Caco-2 (cell line): ENCODE results near the gene TBC1D8. TPM values are rescaled to one million over a fixed set of nuclear protein-coding genes. Genes with fewer than 3 reads are reported as not detected.

Experiments
- BruUV-seq: library from RNA; stranded (reverse); fragments of 400-500 nt; replicated peaks from 2 replicates; lab custom pipeline; 2021; lab: Mats Ljungman, UMichigan
- CTCF ChIA-PET: fragments of 300-600 bp; sonication (Branson Sonifier 250); formaldehyde crosslinking; loops from one replicate; lab custom pipeline; 2022; ENCODE audit warnings: antibody characterized with exemption; lab: Charles Lee
- POLR2A ChIA-PET: fragments of 300-600 bp; sonication (Branson Sonifier 250); formaldehyde crosslinking; loops from one replicate; lab custom pipeline; 2022; ENCODE audit warnings: antibody characterized with exemption; lab: Charles Lee
- DNase-seq, 2 experiments: peaks; one replicate each; pipeline versions ENCODE4 v3.0.0 to v3.0.0-alpha.2; 2020 to 2022
- H3K27me3 ChIP-seq: replicated peaks from 2 replicates; pipeline ENCODE4 v1.6.0; 2011; ENCODE audit warnings: low read length; ENCODE audit not compliant: control insufficient read depth, insufficient read depth
- H3K36me3 ChIP-seq: 2 replicates; pipeline ENCODE4 v1.5.1; 2011; ENCODE audit warnings: low read length; ENCODE audit not compliant: control insufficient read depth, insufficient read depth
- H3K4me1 ChIP-seq: fragments of 250-450 bp; sonication (Bioruptor Pico); 2 replicates; pipeline ENCODE4 v1.5.1; 2020; ENCODE audit warnings: mild to moderate bottlenecking
- H3K4me3 ChIP-seq: 2 replicates; pipeline ENCODE4 v1.5.1; 2011; ENCODE audit warnings: low read depth, mild to moderate bottlenecking, control low read depth, low read length
- H3K9me3 ChIP-seq: fragments of 250-450 bp; sonication (Bioruptor Pico); 2 replicates; pipeline ENCODE4 v1.5.1; 2020; ENCODE audit warnings: mild to moderate bottlenecking, moderate library complexity
- H3K27ac Mint-ChIP-seq: one replicate; pipeline ENCODE4 v1.8.0; 2022; ENCODE audit warnings: mixed read lengths; ENCODE audit not compliant: unreplicated experiment
- H3K27me3 Mint-ChIP-seq: one replicate; pipeline ENCODE4 v1.8.0; 2022; ENCODE audit warnings: mixed read lengths; ENCODE audit not compliant: insufficient read depth, unreplicated experiment
- H3K36me3 Mint-ChIP-seq: one replicate; pipeline ENCODE4 v1.8.0; 2022; ENCODE audit warnings: mild to moderate bottlenecking, mixed read lengths; ENCODE audit not compliant: insufficient read depth, unreplicated experiment
- H3K4me1 Mint-ChIP-seq: one replicate; pipeline ENCODE4 v1.8.0; 2022; ENCODE audit warnings: low read depth, mixed read lengths; ENCODE audit not compliant: unreplicated experiment
- H3K4me3 Mint-ChIP-seq: one replicate; pipeline ENCODE4 v1.8.0; 2022; ENCODE audit warnings: mild to moderate bottlenecking, moderate library complexity, mixed read lengths; ENCODE audit not compliant: unreplicated experiment
- H3K9me3 Mint-ChIP-seq: one replicate; pipeline ENCODE4 v1.8.0; 2022; ENCODE audit warnings: mixed read lengths; ENCODE audit not compliant: unreplicated experiment
- CTCF ChIP-seq, 2 experiments: fragments of 200-600 bp in 1 of 2; IDR thresholded peaks; 1 replicate in 1 of 2; 2 replicates in 1 of 2; pipeline versions ENCODE4 v1.5.1 to v1.8.0; 2011 to 2022; ENCODE audit warnings: antibody characterized with exemption in 1 of 2, control low read depth in 1 of 2, inconsistent platforms in 1 of 2, low read depth in 1 of 2, low read length in 1 of 2, mild to moderate bottlenecking in 1 of 2, moderate library complexity in 1 of 2; ENCODE audit not compliant: insufficient read depth in 1 of 2, severe bottlenecking in 1 of 2, unreplicated experiment in 1 of 2
- intact Hi-C: fragments of 100-400 bp; cut with micrococcal nuclease; formaldehyde crosslinking; loops from one replicate; pipeline ENCODE4 v1.10.0; 2022; ENCODE audit not compliant: unreplicated experiment
- total RNA-seq: library from RNA; stranded (reverse); gene quantifications from 2 replicates; pipeline ENCODE4 v1.2.3, GENCODE V29; 2022

TBC1D8 gene
- total RNA-seq, 1 experiment from 2014 or later: 29.5 TPM

GRCh38 chr2:100987974-100988373, 163.2 kb downstream of the TBC1D8 start:
- intact Hi-C loops: loop anchor here (5.0 kb wide), 1 partner anchor 271 kb away; no protein-coding TSS in a partner anchor
- no peak overlapping the region for H3K4me3 ChIP-seq
- CTCF ChIA-PET: no interaction called here
- no peaks in the 10 kb centered on the region for H3K36me3 ChIP-seq
- Mint-ChIP-seq H3K27me3 (no peaks in the 10 kb centered on the region), H3K4me3 (no peak overlapping the region), H3K36me3 (no peaks in the 10 kb centered on the region), H3K4me1 (no peaks in the 10 kb centered on the region), H3K27ac (no peak overlapping the region), H3K9me3 (no peaks in the 10 kb centered on the region)
- peaks cover 5% of the 10 kb centered on the region; the same call in 1 of the 2 replicates for H3K4me1 ChIP-seq
- BruUV-seq: no TSS peak
- no peak for TF ChIP-seq CTCF (IDR thresholded peaks at IDR 0.05; ENCODE audit: insufficient read depth in 1 of 2, low read depth in 1 of 2, low read length in 1 of 2, severe bottlenecking in 1 of 2, unreplicated experiment in 1 of 2)
- POLR2A ChIA-PET: no interaction called here
- no peaks in the 10 kb centered on the region for H3K27me3 ChIP-seq
- no peak for DNase-seq
- H3K9me3 ChIP-seq: no peaks in the 10 kb centered on the region

GRCh38 chr2:100987536-100987935, 163.6 kb downstream of the TBC1D8 start:
- Mint-ChIP-seq H3K36me3 (no peaks in the 10 kb centered on the region), H3K27ac (no peak overlapping the region), H3K4me3 (no peak overlapping the region), H3K27me3 (no peaks in the 10 kb centered on the region), H3K4me1 (no peaks in the 10 kb centered on the region), H3K9me3 (no peaks in the 10 kb centered on the region)
- Histone ChIP-seq H3K27me3 (no peaks in the 10 kb centered on the region), H3K4me1 (peaks cover 5% of the 10 kb centered on the region; the same call in 1 of the 2 replicates), H3K9me3 (no peaks in the 10 kb centered on the region), H3K4me3 (no peak overlapping the region), H3K36me3 (no peaks in the 10 kb centered on the region)
- POLR2A ChIA-PET: no interaction called here
- CTCF ChIA-PET: no interaction called here
- no TSS peak for BruUV-seq
- intact Hi-C loops: loop anchor here (5.0 kb wide), 1 partner anchor 270 kb away; no protein-coding TSS in a partner anchor
- DNase-seq: no peak
- TF ChIP-seq CTCF (IDR thresholded peaks at IDR 0.05; ENCODE audit: insufficient read depth in 1 of 2, low read depth in 1 of 2, low read length in 1 of 2, severe bottlenecking in 1 of 2, unreplicated experiment in 1 of 2): no peak

GRCh38 chr2:100986157-100986556, 165.0 kb downstream of the TBC1D8 start:
- no peaks in the 10 kb centered on the region for H3K36me3 Mint-ChIP-seq
- TF ChIP-seq CTCF (IDR thresholded peaks at IDR 0.05; ENCODE audit: insufficient read depth in 1 of 2, low read depth in 1 of 2, low read length in 1 of 2, severe bottlenecking in 1 of 2, unreplicated experiment in 1 of 2): no peak
- Histone ChIP-seq H3K27me3 (no peaks in the 10 kb centered on the region), H3K4me1 (peaks cover 8% of the 10 kb centered on the region), H3K4me3 (no peak overlapping the region), H3K36me3 (no peaks in the 10 kb centered on the region), H3K9me3 (no peaks in the 10 kb centered on the region)
- BruUV-seq: no TSS peak
- no peak overlapping the region for H3K4me3 Mint-ChIP-seq
- CTCF ChIA-PET: interaction anchor here (0.6 kb wide), 2 partner anchors 376 to 1843 kb away, joined by 3 read pairs; no protein-coding TSS in a partner anchor
- intact Hi-C loops: loop anchor here (5.0 kb wide), 1 partner anchor 269 kb away; no protein-coding TSS in a partner anchor
- H3K9me3 Mint-ChIP-seq: no peaks in the 10 kb centered on the region
- H3K27ac Mint-ChIP-seq: no peak overlapping the region
- POLR2A ChIA-PET: no interaction called here
- peaks cover 3% of the 10 kb centered on the region for H3K4me1 Mint-ChIP-seq
- H3K27me3 Mint-ChIP-seq: no peaks in the 10 kb centered on the region
- DNase-seq: no peak
